Epidermal melanocyte (primary cell): ENCODE measurements around the gene DLGAP5.
A peak's percentile ranks its signal among the peaks of the same experiment; 100 is the strongest.

Experiments
- DNase-seq: peaks from one replicate; pipeline ENCODE4 v3.0.0; 2011; ENCODE audit warnings: low spot score; ENCODE audit not compliant: insufficient read length

Gene DLGAP5

DNA sequence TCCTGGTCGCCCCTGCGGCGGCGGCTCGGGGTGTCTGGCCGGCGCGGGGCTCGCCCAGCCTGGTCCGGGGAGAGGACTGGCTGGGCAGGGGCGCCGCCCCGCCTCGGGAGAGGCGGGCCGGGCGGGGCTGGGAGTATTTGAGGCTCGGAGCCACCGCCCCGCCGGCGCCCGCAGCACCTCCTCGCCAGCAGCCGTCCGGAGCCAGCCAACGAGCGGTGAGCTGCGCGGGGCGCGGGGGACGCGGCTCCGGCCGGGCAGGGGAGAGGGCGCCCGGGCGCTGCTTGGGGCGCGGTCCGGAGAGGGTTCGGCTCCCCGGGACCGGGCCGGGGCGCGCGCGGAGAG, 62.3 kb downstream of the DLGAP5 start, which contains the start of gene LGALS3:
LGALS3 (plus strand) TSS at position 167 of the 342 bp plus-strand sequence. CDS start 8,122 bp downstream, outside the sequence.
- peak; percentile 91 for DNase-seq

DNA sequence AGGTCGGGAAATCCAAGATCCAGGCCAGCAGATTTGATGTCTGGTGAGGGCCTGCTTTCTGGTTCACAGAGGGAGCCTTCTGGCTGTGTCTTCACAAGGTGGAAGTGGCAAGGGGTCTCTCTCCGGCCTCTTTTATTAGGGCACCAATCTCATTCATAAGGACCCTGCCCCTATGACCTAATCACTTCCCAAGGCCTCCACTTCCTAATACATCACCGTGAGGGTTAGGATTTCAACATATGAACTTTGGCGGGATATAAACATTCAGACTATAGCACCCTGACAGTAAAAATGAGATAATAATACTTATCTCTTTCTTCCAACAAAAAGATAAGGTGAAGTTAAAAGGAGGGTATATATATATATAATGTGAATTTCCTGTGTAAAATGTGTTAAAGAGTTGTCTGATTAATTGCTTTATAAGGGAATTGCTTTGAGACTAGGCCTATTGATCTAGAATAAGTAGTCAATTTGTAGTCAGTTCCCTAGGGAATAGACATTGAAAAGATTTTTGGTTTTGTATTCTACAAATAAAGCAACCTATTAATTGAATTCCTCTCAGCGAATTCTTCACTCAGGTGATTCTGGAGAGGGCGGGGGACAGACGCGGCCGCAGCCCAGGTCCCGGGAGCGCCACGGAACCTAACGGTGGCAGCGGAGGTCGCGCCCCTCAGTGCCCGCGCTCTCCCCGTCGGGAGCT, 62.8 kb downstream of the DLGAP5 start:
- DNase-seq: no peak

DNA sequence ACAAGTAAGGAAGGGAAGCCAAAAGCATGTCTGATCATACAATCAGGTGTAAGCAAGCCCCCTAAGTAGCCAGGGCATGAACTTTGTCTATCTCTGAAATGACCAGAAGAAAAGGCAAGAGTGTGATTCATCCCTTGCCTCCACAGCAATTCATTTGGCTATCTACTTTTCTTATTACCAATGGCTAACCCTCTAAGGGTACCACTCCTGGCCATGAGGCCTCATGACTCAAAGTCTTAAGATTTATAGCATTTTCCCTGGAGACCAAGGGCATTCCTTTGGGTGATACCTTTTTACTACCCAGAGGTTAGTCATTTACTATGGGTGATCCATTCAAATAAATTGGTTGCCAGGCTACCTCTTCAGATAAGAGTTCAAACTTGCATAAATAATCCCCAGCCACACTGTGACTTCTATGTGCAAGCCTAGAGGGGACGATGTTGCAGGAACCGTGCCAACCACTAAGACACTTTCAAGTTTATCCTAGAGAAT, 63.9 kb downstream of the DLGAP5 start:
- no peak for DNase-seq

DNA sequence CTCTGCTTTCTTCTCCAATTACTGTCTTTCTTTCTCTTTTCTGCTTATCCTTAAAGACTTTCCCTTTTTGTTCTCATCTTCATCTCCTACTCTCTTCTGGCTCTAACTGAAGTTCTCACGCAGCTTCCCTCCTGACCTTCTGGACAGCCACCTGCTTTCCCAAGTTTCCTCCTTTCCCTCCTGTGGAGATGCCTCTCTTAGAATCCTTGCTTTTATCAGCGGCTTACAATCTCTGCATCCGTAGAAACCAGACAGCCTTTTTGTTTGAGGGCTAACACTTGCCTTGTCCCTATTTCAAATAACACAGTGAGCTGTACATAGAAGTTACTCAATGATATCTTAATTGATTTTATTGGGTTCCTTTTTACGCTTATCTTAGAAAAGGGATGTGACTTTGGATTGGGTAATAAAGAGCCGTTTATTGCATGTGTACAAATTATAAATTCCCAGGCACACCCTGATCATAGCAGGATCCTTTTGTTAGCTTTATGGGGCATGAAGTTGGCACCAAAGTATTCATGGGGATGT, 64.4 kb downstream of the DLGAP5 start:
- no peak for DNase-seq

DNA sequence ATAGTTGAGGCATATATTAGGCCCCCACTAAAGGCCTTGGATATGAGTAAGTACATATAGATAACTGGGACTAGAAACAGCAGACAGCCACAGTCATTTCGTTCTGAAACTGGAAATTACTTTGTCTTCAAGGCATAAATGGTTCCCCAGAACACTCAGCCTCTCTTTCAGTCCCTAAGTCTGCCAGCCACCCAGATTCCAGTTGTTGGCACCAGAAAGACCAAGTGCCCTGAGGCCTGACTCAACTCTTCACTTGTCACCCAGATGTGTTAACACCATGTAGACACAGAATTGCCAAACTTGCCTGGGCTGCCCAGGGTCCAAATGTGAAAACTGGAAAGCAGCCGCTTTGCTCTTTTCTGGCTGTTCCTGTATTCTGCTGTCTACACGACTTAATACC, 65.4 kb downstream of the DLGAP5 start:
- DNase-seq: no peak

DNA sequence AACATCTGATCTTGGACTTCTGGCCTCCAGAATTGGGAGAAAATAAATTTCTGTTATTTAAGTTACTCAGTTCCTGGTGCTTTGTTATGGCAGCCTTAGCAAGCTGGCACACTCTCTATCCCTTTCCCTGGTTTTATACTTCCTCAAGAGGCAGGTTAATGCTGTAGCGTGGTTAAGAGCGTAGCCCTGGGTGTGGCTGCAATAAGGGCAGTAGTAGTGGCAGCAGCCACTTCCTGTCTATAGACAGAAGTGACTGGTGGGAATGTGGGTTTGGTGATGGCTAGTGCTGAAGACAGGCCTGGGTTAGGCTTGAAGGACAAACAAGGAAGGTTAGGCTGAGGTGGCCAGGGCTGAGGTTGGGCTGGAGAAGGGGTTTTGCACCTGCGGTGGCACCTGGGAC, 66.0 kb downstream of the DLGAP5 start:
- DNase-seq: no peak

DNA sequence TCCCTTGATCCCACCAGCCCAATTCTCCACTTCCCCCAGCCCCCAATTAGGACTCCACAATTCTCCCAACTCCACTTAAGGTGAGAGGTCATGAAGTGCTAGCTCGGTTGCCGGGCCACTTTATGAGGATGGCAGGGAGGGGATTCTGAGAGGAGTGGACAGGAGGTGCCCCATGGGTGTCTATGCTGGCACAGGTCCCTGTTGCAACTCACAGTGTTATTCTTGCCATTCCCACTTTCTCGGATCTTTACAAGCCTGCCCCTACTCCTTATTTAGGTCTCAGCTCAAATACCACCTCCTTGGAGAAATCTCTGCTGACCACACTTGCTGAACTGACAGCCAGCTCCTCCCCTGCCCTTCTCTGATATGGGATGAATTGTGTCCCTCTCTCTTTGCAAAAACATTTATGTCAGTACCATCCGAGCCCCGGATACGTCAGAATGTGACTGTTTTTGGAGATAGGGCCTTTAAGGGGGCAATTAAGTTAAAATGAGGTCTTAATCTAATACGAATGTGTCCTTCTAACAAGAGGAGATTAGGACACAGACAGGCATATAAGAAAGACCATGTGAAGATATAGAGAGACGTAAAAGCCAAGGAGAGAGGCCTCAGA, 66.5 kb downstream of the DLGAP5 start:
- DNase-seq: no peak

DNA sequence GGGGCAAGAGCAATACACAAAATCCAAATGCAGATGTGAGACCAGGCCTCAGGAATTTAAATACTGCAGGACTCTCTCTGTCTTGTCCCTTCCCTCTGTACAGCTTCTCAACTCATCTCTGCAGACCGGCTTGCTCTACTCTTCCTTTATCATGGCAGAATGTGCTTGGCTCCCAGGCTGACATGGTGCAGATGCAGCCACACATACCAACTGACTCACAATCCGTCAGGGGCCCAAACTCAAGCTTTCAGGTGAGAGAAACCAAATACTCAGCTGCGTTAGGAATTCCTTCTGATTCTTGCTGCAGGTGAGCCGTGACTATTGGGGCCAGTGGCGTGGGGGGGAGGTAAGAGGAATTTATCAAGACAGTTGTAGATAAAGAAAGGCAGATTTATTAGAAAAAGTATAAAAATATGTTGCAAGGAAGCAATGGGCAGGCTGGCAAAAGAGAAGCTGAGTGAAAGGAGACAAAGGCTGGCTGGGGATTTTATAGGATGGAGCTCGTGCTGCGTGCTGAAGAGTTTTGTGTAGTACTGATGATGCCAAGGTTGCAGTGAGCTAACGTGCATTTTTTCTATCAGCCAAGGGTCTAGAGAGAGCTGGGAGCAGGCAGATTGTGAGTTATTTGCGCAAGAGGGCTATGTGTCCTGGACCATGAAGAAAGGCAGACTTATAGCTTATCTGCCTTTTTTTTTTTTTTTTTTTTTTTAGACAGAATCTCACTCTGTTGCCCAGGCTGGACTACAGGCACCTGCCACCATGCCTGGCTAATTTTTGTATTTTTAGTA, 67.3 kb downstream of the DLGAP5 start:
- no peak for DNase-seq

DNA sequence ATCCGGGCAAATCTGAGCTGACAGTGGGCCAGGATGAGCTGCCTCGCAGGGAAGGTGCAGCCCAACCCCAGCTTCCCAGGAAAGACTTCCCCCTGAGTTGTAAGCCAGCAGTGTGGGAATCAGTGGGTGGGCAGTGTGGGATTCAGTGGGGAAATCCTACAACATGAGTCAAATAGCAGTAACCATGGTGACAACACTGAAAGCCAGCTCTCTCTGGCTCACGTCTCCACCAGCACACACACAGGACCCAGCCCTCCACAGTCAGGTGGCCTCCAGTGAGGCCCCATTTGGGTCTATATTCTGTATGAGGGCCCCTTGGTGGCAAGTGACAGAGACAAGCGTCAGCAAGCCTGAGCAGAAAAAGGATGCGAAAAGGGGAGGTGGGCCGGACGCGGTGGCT, 68.3 kb downstream of the DLGAP5 start:
- DNase-seq: no peak

DNA sequence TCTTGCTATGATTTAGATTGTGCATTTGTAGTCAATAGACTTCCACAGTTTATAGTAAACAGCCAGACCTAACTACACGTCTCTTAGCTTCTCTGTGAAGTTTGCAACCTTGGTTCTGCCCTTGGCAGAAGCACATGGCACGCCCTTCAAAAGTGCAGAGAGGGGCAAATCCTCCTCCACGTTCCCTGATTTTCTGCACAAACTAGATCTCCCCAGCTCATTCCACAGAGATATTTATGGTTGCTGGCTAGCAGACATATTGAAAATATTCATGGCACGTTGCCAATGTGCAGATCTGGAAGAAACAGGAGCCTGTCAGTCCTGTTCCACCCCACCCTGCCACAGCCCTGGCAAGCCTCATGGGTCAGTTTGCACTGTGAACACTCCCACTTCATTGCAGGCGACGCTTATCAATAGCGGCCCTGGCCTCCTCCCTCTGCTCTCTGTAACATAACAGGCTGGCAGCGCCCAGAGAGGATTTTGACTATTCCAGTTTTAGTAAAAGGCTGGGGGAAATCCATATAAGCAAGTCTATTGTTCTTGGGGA, 68.9 kb downstream of the DLGAP5 start:
- no peak for DNase-seq

DNA sequence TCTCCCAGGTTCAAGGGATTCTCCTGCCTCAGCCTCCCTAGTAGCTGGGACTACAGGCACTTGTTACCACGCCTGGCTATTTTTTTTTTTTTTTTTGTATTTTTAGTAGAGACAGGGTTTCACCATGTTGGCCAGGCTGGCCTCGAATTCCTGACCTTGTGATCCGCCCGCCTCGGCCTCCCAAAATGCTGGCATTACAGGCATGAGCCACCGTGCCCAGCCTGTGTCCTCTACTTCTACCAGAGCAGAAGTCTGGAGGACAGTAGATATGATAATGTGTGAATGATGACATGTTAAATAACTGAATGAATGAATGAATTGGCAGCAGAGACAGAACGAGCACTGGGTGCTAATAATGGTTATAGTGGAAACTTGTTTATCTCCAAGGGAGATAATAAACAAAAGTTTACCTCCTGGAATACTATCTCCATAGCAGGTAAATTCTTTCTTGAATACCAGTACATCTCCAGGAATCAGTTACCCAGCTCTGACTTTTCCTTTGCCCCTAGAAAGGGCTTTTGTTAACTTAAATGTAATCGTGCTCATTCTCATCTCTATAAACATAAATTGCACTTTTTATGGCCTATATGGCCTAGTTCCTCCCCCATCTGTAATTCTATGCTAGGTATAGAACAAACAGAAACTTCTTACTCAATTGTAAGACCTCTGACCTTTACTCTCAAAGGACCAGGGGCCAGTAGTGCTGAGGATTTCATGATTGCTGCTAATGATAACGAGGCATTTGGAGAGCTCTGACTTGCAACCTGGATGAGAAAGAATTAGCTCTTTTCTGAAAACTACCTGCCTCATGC, 69.6 kb downstream of the DLGAP5 start:
- no peak for DNase-seq

DNA sequence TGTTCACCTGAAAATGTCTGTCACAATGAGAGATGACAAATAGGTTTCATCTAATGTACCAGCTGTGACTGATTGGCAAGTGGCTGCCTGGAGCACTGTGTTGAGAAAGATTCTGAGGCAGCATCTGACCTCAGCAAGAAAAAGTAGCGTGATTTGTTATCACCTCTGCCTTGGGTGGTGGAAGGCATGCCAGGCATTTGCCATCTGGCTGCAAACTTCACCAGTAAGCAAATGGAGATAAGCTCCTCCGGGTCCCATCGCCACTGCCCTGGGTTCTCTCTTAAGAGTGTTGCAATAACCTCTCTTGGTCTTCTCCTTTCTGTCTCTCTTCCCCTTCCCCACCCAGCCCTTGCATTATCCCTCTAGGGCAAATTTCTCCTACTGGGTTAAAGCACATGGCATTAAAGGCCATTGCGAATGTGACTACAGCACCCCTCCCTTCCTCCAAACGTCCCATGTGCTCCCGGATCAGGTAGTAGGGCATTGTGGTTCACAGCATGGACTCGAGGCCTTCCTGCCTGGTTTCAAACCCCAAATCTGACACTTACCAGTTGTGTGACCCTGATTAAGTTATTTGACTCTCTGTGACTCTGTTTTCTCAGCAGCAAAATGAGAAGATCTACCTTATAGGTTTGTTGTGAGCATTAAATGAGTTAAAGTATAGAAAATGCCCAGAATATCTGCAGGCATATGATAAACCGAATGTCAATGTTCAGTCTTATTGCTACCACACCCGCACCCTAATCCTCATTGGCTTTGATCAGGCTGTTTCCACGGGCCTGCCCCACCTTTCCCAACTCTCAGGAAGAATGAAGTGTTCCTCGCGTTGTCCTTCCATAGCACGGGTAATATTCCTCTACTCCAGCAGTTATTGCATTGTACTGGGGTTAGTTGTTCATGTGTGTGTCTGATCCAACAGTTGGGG, 70.6 kb downstream of the DLGAP5 start:
- no peak for DNase-seq

DNA sequence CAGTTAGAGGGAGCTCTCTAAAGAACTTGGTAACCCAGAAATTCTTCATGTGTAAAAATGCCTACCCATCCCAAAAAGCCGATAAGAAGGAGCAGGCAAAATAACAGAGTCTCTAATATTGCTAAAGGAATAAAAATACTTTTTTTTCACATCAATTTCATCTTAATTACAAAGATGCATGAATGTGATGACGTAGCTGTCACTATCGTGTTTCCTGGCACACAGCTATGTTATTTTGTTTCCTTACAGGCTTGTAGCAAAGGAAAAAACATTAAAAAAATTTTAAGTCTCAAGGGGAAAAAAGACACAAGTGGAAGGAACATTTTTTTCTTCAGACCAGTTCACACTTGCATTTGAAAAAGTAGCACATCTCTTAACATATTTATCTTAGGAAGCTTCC, 72.6 kb downstream of the DLGAP5 start:
- DNase-seq: no peak

DNA sequence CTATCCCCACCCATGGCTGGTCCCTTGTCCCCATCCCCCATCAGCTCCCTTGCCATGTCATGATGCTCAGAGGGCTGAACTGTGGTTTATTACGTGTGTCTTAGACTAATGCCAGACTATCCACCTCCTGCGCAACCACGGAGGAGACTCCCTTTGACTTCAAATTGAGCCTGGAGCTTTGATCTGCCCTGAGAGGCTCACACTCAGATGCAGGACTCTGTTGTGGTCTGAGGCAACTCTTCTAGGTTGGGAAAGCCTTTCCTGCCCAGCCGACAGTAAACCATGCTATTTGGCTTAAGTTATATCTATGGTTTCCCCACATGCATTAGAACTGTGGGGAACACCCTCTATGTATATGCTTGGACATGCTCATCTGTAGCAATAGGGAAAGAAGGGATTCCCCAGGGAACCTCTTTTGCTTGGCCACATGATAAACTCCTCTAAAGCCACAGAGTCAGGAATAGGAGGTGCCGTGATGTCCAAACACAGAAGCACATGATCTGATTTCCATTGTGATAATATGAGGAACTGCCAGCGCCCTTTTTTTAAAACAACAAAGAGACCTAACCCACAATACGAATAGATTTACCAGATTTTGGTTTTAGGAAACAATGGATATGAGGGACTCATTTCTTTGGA, 73.5 kb downstream of the DLGAP5 start:
- no peak for DNase-seq

DNA sequence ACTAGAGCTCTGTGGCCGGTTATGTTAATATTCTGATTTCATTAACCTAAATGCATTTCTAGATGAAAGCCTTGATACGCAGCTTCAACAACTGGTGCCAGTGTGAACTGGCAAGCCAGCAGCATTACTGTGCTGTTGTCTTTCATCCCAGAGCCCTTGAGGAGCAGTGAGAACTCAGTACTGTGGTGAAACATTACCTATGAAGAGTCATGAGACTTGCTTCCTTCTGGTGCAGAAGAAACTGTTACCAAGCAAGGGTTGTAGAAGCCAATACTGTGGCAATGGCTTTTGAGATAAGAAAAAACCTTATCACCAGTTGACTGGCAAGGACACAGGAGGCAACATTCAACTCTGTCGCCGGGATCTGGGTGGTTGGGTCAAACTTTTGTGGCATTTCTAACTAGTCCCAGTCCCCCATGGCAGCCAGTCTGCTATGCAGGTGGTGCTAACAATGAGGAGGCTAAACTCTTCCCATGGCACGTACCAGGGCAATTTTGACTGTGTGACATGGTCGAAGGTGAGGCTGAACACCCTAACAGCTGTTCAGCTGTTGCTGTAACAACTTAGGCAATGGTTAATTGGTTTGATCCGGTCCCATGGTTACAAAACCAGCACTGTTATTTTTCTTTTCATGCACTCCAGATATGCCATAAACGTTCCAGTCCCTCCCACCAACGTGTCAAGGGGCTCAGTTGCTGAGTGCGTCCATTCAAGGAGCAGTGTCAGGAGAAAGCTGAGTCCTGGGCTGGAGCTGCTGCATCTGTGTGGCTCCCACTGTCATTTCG, 74.9 kb downstream of the DLGAP5 start:
- no peak for DNase-seq

DNA sequence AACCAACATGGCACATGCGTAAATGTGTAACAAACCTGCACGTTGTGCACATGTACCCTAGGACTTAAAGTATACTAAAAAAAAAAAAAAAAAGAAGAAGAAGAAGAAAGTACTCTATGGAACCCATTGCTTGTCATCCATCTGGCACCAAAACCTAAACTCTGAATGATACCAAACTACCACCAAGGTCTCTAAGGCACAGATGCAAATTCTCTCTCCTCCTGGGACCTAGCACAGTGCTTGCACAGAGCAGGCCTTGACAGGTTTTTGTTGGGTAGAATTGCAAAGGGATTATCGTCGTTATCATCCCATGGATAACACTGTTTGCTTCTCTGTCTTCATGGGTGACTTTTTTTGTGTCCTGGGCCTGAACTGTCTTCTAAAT, 75.5 kb downstream of the DLGAP5 start:
- no peak for DNase-seq

DNA sequence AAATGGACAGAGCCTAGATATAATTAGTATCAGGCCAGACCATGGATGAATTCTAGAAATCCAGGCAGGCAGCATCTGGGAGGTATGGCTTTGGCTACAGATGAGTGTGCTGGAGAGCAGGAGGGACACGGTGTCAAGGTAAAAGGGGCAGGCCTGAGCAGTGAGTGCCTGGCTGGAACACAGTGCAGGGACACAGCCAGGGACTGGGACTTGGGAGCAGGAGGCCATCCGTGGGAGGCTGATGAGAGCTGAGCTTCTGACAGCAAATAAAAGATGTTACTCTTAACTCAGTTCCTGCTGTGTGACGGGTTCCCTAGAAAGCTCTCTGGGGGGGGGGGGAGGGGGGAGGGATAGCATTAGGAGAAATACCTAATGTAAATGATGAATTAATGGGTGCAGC, 75.9 kb downstream of the DLGAP5 start:
- DNase-seq: no peak

DNA sequence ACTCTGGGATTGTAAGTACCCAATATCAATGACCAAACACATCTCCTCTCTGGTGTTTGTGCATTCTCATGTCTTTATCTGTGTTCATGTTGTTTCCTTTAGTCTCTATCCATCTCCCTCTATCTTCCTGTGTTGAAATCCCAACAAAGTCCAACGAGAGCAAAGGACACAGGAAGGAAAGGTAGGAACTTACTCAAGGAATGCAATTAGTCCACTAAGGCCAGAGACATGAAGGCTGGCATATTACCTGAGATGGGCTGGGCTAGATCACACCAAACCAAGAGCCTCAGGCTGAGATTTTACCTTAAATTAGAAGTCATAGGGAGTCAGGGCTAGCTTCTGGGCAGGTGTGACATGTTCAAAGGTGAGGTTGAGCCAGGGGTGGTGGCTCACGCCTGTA, 76.7 kb downstream of the DLGAP5 start:
- no peak for DNase-seq
